ENCODE results near the gene MARVELD1.
"Not testable (repeated sequence)": the region's sequence is repeated elsewhere in the genome, so short reads cannot be mapped to it uniquely, and the experiment has no call there.

The MARVELD1 gene

GRCh38 chr10:97698072-97698655 lies 15.4 kb upstream of the MARVELD1 start:
- not testable (repeated sequence) for DNase-seq

- DNase-seq = peak; percentile 78 to 84 (median 83)
Observed at GRCh38 chr10:97701438-97702069, 12.0 kb upstream of the MARVELD1 start.

GRCh38 chr10:97703398-97704067 lies 10.0 kb upstream of the MARVELD1 start:
- no peak for DNase-seq

- no peak for DNase-seq
Observed at GRCh38 chr10:97704341-97704740, 9.2 kb upstream of the MARVELD1 start.

- no peak for DNase-seq
Observed at GRCh38 chr10:97705006-97705670, 8.4 kb upstream of the MARVELD1 start.

DNA sequence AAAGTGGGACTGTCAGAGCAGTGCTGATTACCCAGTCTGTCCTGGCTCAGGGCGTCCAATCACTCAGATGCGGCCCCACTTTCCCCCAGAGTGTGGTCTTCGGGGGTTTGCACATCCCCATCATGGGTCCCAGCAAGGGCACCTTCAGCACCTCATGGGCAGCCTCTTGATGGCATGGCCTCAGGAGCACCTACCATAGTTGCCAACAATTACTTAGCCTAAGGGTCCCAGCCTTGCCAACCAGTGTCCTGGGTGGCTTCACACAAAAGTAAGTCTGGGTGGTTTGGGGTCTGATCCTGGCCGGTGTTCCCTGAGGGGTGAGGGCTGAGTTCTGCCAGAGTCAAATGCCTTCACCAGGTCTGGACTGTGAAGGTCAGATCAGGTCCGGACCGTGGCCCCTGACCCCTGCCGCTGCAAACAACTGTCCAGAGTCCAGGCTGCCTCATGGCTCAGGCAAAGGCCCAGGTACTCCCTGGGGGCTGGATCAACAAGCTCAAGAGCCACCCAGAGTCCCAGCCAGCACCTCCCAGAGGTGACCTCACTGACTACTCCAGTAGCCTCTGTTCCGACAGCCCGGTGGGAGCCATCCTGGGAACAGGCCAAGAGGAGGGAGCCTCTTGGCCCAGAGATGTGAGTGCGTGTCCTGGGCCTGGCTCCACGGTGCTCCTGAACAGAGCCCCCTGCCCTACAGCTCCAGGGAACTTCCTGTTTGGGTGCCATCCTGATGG lies 6.2 kb upstream of the MARVELD1 start:
- no peak for DNase-seq

DNA sequence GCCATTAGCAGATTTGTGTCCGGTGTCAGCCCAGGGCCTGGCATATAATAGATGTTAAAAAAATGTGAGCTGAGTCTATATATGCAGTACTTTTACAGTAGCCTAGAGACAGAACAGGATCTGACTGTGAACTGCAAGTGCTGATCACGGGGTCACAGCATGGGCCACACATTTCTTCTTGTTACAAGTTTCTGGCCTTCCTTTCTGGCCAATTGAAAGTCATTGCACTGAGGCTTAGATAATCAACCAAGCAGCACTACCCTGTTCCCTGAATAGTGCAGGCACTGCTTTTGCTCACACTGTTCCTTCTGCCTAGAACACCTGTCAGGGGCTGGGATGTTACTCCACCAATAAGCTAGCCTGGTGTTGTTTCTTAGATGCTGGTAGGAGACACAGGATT lies 5.4 kb upstream of the MARVELD1 start:
- no peak for DNase-seq

DNA sequence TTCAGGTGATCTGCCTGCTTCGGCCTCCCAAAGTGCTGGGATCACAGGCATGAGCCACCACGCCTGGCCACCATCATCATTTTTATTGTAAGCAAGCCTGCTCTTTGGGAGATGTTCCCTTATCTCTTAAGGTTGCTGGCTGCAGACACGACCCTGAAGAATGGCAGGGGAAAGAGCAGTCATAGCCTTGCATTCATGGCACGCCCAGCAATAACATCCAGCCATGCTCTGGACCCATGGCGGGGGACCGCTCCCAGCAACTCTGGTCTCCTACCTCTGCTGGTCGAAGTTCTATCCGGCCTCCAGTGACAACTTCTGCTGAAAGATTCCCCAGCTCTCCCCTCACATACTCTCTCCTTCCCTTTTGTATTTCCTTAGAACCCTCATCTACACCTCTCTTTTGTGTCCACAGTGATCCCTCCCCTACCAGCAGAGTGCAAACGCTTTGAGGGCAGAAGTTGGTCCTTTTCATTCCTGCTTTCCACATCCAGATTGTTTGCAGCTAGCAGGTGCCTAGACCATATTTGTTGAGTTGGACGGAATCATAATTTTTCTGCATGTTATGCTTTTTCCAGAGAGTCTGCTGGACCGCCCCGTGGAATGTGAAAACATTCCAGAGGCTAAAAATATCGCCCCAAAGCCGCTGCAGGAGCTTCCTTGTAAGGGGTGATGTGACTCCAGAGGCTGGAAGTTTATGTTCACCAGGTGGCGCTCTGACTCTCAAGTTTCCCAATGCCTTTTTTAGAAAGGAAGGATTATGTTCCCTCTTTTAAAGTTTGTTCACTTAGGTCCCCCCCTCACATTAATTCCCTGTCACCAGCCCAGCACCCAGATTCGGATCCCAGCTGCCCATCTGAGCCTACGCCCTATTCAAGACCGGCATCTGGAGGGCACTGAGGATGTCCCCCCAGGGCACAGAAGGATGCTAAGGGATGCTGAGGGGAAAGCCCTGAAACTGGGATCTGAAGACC lies 4.3 kb upstream of the MARVELD1 start:
- DNase-seq = peak; percentile 73 to 82 (median 77)

GRCh38 chr10:97711640-97712572 lies 1.6 kb upstream of the MARVELD1 start:
- peak; percentile 38 to 49 (median 46) for DNase-seq

GRCh38 chr10:97713826-97714400 lies 383 bp downstream of the MARVELD1 start:
- peak; percentile 75 to 81 (median 78) for DNase-seq

GRCh38 chr10:97714401-97715258 lies 1.1 kb downstream of the MARVELD1 start:
- DNase-seq = peak; percentile 69 to 81 (median 76)

DNA sequence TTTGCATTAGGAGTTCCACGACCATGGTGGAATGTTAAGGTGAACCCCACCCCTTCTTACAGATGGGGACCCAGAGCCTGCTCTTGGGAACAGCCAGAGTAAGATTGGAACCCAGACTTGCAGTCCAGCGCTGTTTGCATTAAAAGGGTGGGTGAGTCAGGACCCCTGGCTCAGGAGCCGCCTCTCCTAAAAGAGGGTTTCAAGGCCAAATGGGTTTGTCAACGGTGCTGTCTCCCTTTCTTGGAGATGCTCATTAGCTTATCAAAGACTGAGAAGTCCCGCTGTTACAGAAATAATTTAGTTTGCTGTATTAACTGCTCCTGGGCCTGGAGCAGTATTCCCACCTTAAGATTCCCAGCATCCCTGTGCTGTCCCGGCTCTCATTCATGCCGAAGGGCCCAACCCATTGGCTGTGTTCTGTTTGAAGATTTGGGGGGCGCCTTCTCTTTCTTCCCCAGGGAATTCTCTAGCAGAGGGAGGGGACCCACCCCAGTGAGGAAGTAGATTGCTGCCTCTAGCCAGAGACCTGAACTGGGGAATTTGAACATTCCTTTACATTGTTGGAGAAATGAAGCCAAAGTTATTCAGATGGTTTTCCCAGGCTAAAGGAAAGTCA lies 1.8 kb downstream of the MARVELD1 start:
- DNase-seq = no peak

- no peak for DNase-seq
Observed at GRCh38 chr10:97717627-97718026, 4.1 kb downstream of the MARVELD1 start.

DNA sequence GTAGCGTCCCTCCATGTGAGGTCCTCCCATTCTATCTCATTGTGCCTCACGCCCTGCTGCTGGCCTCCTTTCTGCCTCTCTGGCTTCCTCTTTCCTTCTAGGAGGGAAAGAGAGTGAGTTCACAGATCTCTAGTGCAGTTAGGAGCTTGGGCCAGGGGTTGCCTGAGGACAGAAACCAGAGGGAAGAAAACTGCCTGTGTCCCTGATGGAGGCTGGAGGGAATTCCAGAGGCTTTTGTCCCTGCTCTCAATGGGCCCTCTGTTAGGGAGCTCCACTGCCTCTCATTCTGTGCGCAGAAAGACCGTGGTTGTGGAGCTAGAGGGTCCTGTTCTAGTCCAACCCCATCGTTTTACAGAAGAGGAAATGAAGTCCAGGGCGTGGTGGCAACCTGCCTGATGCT lies 4.6 kb downstream of the MARVELD1 start:
- peak; percentile 47 to 55 (median 47) for DNase-seq

- peak in 1 of 3 donors; percentile 6 for DNase-seq
Observed at GRCh38 chr10:97718659-97719142, 5.2 kb downstream of the MARVELD1 start.

GRCh38 chr10:97719602-97720001 lies 6.1 kb downstream of the MARVELD1 start:
- peak in 1 of 3 donors; percentile 9 for DNase-seq

DNA sequence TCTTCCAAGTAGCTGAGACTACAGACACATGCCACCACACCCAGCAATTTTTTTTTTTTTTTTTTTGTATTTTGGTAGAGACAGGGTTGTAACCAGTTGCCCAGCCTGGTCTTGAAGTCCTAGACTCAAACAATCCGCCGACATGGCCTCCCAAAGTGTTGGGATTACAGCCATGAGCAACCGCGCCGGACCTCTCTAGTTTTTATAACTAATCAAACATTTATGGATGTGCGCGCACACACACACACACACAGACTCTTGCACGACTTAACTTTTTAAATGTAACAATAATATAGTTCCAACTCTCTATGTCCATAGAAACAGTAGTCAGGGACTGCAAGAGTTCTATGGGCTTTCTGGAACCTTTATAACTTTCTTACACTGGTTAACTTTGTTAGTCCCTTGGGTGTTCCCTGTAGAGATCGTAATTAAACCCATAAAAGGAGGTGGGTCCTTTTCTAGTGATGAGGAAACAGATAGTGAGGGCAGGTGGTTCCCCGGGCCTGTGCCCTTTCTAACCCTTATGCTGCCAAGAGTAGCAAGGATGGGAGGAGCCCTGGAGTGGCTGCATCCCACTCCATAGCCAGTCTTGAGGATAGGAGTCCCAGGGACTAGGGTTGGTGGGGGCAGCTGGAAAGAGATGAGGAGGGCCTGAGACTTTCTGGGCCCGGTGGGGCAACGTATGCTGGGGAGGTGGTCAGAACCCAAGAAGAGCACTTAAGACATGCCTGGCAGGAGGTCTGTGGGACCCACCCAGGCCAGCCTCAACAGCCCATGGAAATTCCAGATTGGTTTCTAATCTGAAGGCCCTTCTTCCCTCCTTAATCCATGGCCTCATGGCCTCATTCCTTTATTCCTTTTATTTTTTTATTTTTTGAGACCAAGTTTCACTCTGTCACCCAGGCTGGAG lies 8.6 kb downstream of the MARVELD1 start:
- peak in 1 of 3 donors; percentile 14 for DNase-seq

Data from suppressor macrophage treated with lipopolysaccharide for 1 hour (primary cell).